ENCODE data around the gene NELFB. TPM values are rescaled to one million over a fixed set of nuclear protein-coding genes. Genes with fewer than 3 reads are reported as not detected.

NELFB gene
- total and polyA plus RNA-seq, 10 donors, result 26.6 to 49.7 (median 38.7) TPM

- Histone ChIP-seq H3K4me1 (peaks cover 33 to 69% (median 59%) of the 10 kb centered on the region in 6 donors), H3K27me3 (replicated peaks in 1 of 7) (peaks cover 0 to 61% (median 5%) of the 10 kb centered on the region in 7 donors), H3K27ac (peak overlapping the region; percentile 13 to 77 (median 68)), H3K4me3 (peak overlapping the region in 1 of 8 donors; percentile 31), H3K36me3 (no peaks in the 10 kb centered on the region), H3K9me3 (no peaks in the 10 kb centered on the region)
- TF ChIP-seq CTCF (IDR thresholded peaks at IDR 0.05 in 8 of 11, conservative IDR thresholded peaks at IDR 0.05 in 3 of 11) (no peak), POLR2A (IDR thresholded peaks at IDR 0.05) (no peak), POLR2AphosphoS5 (IDR thresholded peaks at IDR 0.05) (peak in 2 of 3 donors; percentile 7)
- 17 to 25% (median 20%) methylated on average over 11 to 30 of the region's 30 CpGs for WGBS, 5 donors
- intact Hi-C loops (cut with DNase I; ENCODE audit: low total_unique reads), result no loop called here
- DNase-seq, result peak; percentile 77
Observed at GRCh38 chr9:137306066-137306849, 51.1 kb downstream of the NELFB start.

- Histone ChIP-seq H3K4me1 (peaks cover 33 to 70% (median 54%) of the 10 kb centered on the region in 6 donors), H3K36me3 (no peaks in the 10 kb centered on the region), H3K27me3 (replicated peaks in 1 of 7) (peaks cover 0 to 57% (median 5%) of the 10 kb centered on the region in 7 donors)
Observed at GRCh38 chr9:137306850-137307254, 51.7 kb downstream of the NELFB start.

GRCh38 chr9:137307255-137308056, 52.3 kb downstream of the NELFB start:
- no peaks in the 10 kb centered on the region for H3K9me3 ChIP-seq
- intact Hi-C loops (cut with DNase I; ENCODE audit: low total_unique reads), result no loop called here
- TF ChIP-seq CTCF (IDR thresholded peaks at IDR 0.05 in 8 of 11, conservative IDR thresholded peaks at IDR 0.05 in 3 of 11), result no peak
- peak in 1 of 3 donors; percentile 2 for TF ChIP-seq POLR2AphosphoS5 (IDR thresholded peaks at IDR 0.05)
- no peak for TF ChIP-seq POLR2A (IDR thresholded peaks at IDR 0.05)
- peak; percentile 77 for DNase-seq
- H3K36me3 ChIP-seq, result no peaks in the 10 kb centered on the region
- H3K4me3 ChIP-seq, result no peak overlapping the region
- H3K27ac ChIP-seq, result peak overlapping the region in 2 of 8 donors; percentile 68
- 26 to 40% (median 32%) methylated on average over 21 to 30 of the region's 30 CpGs for WGBS, 5 donors
- peaks cover 33 to 75% (median 54%) of the 10 kb centered on the region in 6 donors for H3K4me1 ChIP-seq
- peaks cover 0 to 55% (median 5%) of the 10 kb centered on the region in 7 donors for H3K27me3 ChIP-seq (replicated peaks in 1 of 7)

More at GRCh38 chr9:137306850-137307254, 51.7 kb downstream of the NELFB start:
- intact Hi-C loops (cut with DNase I; ENCODE audit: low total_unique reads), result no loop called here
- H3K9me3 ChIP-seq, result no peaks in the 10 kb centered on the region
- H3K4me3 ChIP-seq, result no peak overlapping the region
- TF ChIP-seq POLR2A (IDR thresholded peaks at IDR 0.05) (no peak), CTCF (IDR thresholded peaks at IDR 0.05 in 8 of 11, conservative IDR thresholded peaks at IDR 0.05 in 3 of 11) (no peak), POLR2AphosphoS5 (IDR thresholded peaks at IDR 0.05) (peak; percentile 27 to 68 (median 40))
- 30 to 49% (median 36%) methylated on average over 4 to 23 of the region's 23 CpGs for WGBS, 5 donors
- DNase-seq, result no peak
- H3K27ac ChIP-seq, result peak overlapping the region in 6 of 8 donors; percentile 13 to 77 (median 68)

All from spleen (tissue), 11 donors.